NCI-H2196 treated with DMSO at 0.1 percent for 48 hours (cell line): ENCODE measurements around the gene PADI6.
"Not testable (repeated sequence)": the region's sequence is repeated elsewhere in the genome, so short reads cannot be mapped to it uniquely, and the experiment has no call there.

Experiments
- DNase-seq: peaks from one replicate; lab custom pipeline; 2025; ENCODE audit not compliant: unreplicated experiment; lab: John Stamatoyannopoulos, UW

Gene PADI6

DNA sequence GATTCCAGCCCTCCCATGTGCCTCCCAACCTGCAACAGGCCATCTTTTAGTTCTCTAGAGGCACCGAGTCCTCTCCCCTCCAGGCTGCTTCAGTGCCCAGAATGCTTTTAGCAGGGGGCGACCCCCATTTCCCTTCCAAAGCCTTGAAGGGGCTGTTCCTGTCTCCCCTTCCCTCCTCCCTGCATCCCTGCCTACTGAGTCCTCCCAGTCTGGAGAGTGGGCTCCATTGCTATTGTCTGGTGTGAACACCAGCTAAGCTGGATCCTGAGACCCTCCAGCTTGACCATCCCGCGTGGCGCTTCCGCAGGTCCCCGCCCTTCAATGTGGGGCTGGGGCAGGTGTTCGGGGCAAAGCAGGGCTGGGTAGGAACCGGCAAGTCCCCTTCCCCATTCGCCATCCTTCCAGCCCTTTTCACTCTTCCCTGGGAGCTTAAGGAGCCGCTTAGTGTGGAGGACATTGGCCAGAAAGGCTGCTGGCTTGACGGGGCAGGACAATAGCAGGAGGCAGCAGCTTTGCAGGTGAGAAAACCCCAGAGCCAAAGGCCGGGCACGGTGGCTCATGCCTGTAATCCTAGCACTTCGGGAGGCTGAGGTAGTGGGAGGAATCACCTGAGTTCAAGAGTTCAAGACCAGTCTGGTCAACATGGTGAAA, 32.2 kb downstream of the PADI6 start:
- DNase-seq, result no peak

DNA sequence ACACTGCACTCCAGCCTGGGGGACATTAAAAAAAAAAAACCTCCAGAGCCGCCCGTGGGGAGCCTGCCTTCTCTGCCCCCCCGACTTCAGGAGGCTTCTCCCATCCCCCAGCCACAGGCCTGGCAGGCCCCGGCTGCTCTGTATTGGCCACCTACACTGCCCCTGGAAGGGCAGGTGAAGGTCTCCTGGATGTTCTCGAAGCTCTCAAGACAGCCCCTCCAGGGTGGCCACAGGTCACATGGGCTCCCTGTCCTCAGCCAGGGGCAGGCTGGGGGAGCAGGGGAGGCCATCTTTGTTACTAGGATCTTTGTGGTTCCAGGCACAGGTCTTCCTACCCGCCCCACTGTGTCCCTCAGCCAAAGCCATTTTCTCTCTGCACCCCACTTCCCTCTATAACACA, 32.8 kb downstream of the PADI6 start:
- no peak for DNase-seq

DNA sequence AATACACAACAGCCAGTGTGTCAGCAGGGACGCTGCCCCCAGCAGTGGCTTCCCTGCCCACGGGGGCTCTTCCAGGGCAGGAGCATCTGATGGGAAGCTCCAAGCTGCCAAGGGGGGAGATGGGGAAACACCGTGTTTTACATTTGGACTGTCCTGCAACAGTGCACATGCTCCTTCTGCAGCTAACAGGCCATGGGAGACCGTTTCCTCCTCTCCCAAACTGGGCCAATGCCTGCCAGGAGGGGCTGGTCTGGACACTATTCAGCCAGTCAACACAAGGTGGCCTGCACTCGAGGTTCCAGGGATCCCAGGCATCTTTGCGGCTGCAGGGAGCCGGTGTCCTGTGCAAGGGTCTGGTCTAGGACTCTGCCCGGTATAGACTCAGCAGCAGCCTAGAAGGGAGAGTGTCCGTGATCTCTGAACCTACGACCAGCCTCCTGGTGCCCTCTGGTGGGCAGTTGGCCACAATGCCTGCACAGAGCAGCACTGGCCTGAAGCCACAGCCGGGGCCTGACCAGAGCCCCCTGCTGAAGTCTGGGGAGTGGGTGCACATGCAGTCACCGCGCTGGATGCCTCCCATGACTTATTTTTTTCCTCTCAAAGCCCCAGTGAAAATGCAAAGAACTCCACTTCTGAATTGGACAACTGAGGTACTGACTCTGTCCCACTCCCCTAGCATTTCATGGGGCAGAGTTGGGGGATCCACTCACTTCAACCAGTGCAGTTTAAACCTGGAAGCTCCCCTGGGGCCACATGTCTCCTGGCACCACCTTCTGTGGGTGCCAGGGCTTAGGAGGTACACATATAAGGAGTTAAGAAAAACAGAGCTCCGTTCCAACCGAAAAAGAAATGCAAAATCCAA, 34.1 kb downstream of the PADI6 start:
- DNase-seq, result peak; percentile 38

DNA sequence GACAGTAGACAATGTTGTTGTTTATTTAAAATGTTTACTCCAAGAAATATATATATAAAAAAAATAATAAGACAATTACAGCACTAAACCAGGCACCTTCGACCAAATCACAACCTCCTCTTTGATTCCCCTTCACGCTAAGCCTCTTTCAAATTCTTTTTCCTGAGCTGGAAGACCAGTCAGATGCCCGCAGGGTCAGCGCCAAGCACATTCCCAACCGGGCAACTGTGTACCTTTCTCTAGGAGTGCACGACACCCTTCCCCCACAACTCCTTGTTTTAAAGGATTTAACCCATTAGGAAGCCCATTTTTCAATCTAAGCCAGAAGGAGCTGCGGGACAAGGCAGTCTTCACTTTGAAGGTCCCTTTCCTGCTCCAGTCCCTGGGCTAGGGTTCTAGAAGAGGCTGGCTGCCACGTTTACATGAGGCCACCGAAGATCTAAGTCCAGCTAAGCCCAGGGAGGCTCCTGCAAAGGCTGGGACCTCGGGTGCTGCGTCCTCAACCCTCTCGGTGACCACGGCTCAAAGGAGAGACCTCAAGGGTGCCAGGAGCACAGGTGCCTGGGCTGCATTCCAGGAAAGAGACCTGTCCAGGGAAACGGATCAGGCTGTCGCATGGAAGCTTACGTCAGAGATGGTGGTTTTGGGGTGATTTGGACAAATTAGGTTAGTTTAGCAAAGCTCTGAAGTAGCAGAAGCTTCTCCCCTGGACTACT, 34.9 kb downstream of the PADI6 start:
- DNase-seq, result not testable (repeated sequence)

DNA sequence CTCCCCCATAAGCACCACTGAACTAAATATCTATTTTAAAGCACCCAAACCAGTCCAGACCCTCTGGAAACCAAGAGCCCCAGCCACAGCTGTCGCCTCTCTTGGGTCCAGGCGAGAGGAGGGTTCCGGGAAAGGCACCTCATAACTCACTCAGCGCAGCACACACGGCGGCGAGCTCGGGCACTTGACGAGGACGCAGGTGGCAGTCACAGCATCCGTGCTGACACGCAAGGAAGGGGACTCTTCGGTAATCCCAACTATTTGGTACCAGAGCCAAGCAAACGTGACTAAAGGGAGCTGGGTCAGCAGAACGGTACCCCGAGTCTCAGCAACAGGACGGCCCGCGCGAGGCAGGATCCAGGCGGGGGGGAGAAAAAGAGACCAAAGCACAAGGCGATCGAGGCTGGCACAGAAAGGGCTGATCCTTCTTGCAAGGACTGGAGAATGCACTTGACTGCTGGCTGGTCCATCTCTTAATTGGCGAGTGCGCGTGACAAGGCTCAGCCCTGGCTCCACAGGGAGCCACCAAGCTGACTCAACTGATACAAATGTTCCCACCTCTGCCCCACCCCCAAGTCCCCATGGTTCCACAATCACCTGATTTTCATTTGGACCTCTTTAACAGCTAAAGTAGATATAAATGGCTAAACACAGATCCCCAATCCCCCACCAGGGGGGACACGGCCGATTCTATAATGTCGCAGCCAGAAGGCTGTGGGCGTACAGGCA, 36.0 kb downstream of the PADI6 start:
- not testable (repeated sequence) for DNase-seq

DNA sequence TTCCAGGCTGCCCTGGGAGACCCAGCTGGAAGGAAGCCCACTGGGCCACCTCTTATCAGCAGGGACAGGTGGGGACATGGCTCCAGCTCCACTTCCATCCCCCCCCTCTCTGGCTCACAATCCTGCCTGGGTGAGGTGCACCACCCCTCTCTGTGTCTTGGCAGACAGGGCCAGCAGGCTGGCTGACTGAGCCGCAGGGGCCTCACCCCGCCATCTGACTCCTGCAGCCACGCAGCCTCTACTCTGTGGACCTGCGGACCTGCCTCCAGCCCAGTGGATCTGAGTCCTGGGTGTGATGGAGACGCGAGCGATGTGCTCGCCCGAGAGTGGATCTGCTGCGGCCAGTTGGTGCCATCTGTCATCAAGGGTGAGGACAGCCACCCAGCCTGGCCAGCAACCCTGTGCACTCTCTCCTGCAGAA, 37.4 kb downstream of the PADI6 start:
- DNase-seq, result no peak

DNA sequence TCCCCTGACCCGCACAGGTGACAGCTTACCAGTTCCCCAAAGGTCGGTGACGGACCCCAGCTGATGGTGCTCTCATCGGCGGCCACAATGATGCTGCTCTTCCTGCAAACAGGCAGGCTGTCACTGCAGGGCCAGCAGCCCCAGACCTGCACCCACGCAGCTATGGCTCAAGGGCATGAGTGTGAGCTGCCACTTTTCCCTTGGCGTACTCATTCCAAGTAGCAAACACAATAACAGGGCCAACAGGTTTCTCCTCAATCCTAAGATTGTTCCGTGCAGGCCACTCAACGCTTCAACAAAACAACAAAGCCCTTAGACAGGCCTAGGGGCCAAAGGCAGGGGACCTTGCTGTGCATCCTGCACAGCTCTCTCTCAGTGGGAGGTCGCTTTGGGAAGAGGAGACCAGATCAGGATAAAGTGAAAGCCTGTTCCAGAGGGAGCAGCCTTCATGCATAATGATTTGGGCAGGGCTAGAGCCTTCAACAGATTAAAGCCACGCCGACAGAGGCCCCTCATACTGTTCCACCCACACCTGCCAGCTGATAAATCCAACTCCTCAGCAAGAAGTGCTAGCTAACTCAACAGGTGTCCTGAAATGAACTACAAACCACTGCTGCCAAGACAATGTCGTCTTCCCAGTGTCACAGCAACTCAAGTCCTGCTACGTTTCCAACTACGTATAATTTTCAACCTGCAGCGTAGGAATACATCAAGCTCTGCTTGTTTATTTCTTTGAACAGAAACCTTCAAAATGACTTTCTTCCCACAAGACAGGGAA, 40.3 kb downstream of the PADI6 start:
- DNase-seq, result no peak

DNA sequence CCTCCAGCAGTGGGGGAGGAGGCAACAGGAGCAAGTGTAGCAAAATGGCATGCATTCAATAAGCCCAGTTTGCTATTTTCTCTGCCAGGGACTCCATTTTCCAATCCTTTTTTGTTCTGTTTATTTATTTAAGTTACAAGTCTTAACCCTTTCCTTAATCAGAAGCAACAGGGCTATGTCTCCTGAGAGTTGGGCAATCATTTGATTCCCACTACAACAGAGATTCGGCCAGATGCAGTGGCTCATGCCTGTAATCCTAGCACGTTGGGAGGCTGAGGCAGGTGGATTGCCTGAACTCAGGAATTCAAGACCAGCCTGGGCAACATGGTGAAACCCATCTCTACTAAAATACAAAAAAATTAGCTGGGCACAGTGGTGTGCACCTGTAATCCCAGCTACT, 42.0 kb downstream of the PADI6 start:
- no peak for DNase-seq

DNA sequence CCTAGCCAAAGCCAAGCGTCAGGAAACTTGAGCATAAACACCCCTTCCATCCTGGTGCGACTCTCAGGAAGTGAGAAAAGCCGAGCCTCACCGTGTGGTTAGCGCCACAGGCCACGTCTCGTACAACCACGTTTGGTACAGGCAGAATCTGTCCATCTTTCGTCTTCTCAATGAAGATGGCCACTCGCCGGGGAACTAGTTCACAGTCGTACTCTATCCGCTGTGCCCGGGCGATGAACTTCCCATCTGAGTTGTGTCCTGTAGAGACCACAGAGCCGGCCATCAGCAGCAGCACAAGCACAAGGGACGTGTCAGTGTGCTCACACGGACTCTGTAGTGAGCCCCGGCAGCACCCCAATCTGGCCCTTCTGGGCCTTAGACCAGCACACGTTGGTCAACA, 44.4 kb downstream of the PADI6 start:
- DNase-seq, result no peak

DNA sequence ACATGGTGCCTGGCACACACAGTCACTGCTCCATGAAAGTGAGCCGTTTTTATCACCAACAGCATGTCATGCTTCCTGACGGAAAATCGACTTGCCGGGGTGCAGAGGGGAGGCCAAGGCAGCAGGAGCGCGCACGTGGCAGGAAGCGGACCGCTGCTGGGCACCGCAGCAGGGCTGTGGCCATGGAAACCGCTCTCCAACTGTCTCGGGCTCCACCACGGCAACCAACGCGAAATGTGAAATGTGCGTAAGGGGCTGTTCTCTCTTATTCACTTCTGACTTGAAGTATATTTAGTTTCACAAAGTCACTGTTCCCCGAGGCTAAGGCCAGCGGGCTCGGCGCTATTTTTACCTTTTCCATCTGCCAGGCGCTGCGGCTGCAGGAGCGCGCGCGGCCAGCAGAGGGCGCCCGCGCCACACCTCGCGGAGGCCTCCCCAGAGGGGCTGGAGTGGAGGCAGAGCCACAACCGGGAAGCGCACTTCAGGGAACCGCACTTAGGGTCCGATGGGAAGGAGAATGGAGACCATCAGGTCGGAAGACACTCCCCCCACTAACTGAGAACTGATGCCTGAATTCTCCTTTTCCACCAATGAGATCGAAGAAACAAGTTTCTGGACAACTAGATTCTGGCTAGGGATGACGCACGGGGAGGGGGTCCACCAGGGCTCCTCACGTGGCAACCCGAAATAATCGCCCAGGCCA, 47.8 kb downstream of the PADI6 start:
- DNase-seq, result no peak

DNA sequence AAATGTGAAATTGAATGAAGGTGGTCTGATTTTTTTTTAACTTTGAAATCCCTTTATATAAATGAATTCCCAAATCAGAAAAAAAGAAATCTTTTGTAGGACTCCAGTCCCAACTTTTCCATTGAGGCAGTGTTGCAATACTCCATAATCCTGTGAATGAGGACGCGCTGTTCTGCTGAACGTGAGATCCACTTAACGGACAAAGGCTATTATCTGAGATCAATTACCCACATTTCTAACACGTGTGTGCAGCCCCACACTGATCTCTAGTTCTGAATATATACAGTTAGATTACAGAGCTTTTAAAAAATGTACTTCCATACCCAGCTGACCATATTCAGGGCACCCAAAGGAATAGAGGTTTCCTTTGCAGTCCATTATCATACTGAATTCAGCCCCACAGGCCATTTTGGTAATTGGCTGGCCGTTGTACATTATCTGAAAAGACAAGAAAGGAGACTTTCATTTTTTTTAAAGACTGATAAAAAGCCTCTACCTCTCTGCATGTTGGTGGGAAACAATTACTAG, 48.5 kb downstream of the PADI6 start:
- no peak for DNase-seq

DNA sequence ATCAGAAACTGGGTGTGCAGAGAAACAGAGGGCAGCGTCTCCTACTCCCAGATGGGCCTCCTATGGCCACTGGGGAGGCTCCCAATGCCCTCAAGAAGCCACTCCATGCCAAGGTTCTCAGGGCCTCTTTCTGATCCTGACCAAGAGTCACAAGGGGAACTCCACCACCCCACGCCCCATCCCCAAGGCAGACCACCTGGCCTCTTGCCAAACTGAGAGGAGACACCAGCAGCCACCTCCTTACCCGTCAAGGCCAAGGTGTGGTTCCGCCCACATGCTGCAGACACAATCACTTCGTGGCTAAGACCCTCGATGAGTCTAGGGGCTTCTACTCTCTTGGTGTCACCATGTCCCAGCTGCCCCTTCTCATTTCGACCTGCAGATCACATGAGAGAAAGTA, 50.5 kb downstream of the PADI6 start:
- no peak for DNase-seq

DNA sequence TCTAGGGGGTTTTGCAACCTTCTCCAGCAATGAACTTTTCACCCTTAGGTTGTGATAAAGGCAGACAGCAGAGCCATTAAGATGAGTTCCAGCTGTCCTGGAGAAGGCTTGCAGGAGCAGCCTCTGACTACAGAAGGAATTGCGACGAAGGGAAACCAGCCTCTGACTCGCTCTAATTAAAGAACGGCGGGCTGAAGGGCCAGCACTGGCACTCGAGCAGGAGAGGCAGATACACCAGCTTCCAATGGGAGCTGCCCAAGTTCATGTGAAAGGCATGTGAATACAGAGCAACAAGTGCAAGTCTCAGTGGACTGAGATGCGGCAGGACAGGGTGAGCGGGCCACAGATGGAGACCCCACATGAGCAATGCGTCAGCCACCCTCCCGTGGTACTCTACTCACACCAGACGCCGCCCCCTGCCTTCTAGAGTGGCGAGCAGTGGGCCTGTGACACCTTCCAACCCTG, 51.8 kb downstream of the PADI6 start:
- DNase-seq, result no peak

DNA sequence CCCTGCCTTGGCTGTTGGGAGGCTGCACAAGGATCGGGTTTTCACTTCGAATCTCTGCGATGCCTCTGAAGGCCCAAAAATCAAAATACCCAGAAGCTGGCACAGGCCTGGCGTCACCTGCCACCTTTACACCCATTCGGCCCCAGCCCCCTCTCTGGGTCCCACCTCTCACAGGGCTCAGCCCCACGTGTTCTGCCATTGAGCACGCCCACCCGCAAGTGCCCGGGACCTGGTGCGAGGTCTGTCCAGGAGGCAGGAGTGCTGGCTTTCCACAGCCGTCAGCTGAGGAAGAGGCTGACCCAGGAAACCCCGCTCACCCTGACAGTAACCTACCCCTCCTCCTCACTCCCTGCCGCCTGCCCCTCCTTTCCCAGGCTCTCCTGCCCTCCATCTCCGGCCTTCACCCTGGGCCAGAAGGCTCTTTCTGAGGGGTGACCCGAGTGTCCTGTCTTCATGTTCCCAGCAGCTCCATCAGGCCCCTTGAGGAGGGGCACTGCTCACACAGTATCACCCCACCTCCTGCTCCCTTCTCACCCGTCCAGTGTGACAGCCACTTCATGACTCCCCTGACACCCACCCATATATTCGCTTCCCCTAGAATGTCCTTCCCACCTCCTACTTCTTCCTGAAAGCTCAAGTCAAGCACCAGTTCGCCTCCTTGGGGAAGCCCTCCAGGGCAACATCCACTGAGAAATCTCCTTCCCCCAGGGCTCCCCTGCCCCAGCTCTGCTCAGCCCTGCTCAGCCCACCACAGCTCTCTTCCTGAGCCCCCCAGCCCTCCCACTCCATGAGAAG, 54.0 kb downstream of the PADI6 start:
- no peak for DNase-seq

DNA sequence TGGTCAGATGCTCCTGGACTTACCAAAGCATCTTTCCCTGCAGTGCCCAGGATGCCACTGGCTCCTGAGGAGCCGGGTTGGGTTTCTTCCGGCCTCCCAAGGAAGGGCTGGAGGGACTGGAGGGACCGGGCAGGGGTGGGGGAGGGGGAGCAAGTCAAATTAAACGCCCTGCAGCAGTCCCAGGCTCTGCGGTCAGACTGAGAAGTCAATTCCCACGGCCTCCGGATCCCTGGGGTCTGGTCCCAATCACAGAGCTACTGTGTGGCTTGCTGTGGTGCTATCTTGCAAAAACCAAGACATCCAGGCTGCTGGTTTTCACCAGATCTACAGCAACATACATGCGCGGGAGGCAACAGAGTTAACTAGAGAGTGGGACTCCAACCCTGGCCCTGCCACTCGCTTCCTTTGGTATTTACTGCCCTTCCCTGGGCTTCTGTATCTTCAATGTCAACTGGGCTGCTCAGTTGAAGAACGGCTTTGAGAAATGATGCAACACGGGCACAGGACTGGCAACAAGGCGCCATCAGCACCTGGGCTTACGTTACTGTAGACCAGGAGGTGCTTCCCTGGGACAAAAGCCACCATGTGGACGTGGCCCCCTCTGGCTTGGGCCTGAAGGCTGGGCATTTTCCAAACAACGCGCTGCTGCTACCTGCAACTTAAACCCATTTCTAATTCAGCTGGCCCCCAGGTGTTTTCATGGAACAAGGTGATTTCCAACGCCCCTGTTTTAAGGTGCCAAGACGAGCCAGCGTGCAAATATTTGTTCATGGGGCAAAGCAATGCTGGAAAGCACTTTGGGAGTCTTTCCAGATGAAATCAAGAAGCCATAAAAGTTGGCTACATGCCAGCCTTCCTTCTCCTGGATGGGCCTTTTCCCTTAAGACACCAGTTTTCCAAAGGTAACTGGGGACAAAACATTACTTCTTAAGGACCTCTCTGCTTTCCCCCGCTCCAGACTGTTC, 56.0 kb downstream of the PADI6 start:
- DNase-seq, result peak; percentile 15

DNA sequence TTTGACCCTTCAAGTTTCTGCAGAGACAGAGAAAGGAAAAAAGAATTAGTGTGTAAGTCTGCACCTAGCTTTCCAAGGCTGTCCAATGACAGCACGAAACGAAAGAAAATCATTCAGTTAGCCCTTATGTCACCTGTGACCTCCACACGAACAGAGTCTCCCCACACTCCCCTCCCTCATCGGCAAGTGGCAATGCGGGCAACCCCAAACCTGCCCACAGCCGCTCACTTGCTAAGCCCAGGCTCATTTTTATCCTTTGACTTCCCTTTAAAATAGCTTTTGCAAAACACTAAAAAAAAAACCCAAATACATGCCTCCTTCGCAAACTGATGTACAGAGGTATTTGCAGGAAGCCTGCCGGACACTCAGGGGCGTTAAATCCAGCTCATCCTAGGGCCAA, 57.2 kb downstream of the PADI6 start:
- DNase-seq, result no peak

DNA sequence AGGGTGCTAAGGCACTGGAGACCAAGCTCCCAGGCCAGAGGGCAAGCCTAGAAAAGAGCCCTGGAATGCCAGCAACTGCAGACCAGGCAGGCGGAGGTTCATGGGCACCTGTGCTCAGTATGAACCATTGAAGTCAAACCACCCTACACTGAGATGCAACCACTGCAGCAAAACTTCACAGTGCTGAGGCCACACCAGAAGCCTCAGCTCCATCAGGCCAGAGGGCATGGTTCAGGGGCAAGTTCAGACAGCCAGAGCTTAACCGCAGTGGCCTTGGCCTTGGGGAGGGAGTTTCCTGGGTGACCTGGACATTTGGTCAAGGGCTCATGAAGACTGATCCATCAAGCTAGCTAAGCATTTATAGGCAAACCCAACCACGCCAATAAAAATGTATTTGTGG, 60.4 kb downstream of the PADI6 start:
- no peak for DNase-seq

DNA sequence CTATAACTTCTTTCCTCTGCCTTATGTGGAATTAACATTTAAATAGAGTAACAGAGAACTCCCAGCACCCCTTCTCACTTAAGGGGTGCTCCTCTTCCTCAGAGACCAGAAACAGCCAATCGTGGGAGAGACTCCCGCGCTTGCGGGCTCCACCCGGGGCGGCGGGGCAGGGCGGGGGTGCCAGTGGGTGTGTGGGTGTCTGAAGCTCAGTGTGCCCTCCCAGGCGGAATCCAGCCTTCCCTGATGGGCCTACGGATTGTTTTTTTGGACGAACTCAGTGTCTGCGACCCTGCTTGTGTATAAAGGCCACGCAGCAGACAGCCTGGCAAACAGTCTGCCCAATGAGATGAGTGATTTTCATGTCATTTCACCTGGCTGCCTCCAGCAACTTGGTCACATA, 61.3 kb downstream of the PADI6 start:
- no peak for DNase-seq
